Fibroblast of the aortic adventitia (primary cell): ENCODE data around the gene RMI1. TPM values are rescaled to one million over a fixed set of nuclear protein-coding genes. Genes with fewer than 3 reads are reported as not detected.
A peak's percentile ranks its signal among the peaks of the same experiment; 100 is the strongest.

Experiments
- DNase-seq: peaks from one replicate; pipeline ENCODE4 v3.0.0-alpha.2; 2010; ENCODE audit warnings: low read depth
- H3K4me3 ChIP-seq: 2 replicates; pipeline ENCODE4 v1.5.1; 2011; ENCODE audit warnings: low read depth, mild to moderate bottlenecking, control low read depth, low read length, moderate library complexity
- total RNA-seq: library from RNA; depleted of rRNA; stranded (reverse); fragments of >200 nt; gene quantifications from 2 replicates; pipeline ENCODE4 v1.2.3, GENCODE V29; 2012; ENCODE audit warnings: low replicate concordance
- TF ChIP-seq, protein P1 (sequence below): IDR thresholded peaks from 2 replicates; pipeline ENCODE4 v1.5.1; 2011; ENCODE audit warnings: mild to moderate bottlenecking, low read length, control low read depth, inconsistent platforms; ENCODE audit not compliant: insufficient read depth

RMI1 gene
- total RNA-seq, 1 donor = 17.0 TPM

DNA sequence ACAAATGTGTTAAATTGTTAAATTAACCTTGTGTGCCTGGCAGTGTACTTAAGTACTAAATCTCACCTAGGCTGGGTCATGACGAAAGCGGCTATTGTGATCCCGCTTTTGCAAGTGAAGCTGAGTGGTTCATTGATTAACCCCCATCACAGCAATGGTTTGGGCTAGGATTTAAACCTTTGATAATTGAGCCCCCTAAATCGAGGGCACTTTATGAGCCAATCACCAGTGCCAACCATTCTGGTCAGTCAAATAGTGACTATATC is 23.4 kb upstream of the RMI1 start:
- H3K4me3 ChIP-seq = peak overlapping the region; percentile 70
- no peak for DNase-seq
- TF ChIP-seq, protein P1, sequence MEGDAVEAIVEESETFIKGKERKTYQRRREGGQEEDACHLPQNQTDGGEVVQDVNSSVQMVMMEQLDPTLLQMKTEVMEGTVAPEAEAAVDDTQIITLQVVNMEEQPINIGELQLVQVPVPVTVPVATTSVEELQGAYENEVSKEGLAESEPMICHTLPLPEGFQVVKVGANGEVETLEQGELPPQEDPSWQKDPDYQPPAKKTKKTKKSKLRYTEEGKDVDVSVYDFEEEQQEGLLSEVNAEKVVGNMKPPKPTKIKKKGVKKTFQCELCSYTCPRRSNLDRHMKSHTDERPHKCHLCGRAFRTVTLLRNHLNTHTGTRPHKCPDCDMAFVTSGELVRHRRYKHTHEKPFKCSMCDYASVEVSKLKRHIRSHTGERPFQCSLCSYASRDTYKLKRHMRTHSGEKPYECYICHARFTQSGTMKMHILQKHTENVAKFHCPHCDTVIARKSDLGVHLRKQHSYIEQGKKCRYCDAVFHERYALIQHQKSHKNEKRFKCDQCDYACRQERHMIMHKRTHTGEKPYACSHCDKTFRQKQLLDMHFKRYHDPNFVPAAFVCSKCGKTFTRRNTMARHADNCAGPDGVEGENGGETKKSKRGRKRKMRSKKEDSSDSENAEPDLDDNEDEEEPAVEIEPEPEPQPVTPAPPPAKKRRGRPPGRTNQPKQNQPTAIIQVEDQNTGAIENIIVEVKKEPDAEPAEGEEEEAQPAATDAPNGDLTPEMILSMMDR = no peak

DNA sequence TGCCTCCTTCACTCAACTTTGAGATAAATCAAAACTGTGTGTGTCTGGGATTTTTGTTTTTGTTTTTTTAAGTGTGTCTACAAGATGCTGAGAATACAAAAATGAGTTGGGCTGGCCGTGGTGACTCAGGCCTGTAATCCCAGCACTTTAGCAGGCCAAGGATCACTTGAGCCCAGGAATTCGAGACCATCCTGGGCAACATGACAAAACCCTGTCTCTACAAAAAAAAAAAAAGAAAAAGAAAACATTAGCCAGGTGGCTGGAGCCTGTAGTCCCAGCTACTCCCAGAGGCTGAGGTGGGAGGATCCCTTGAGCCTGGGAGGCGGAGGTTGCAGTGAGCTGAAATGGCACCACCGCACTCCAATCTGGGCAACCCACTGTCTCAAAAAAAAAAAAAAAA is 21.5 kb upstream of the RMI1 start:
- no peak overlapping the region for H3K4me3 ChIP-seq
- TF ChIP-seq, protein P1 = no peak
- peak; percentile 84 for DNase-seq

DNA sequence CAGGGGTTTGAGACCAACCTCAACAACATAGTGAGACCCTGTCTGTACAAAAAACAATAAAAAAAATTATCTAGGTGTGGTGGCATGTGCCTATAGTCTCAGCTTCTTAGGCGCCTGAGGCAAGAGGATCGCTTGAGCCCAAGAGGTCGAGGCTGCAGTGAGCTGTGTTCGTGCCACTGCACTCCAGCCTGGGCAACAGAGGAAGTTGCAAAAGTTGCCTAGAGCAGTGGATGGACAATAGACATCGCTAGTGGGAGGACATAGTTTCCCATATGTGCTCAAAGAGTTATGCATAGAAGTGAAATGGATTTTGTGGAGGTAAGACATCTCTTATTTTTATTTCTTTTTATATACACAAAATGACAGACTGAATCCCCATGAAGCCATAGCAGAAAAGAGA is 19.6 kb upstream of the RMI1 start:
- no peak for DNase-seq
- TF ChIP-seq, protein P1 = no peak
- no peak overlapping the region for H3K4me3 ChIP-seq

DNA sequence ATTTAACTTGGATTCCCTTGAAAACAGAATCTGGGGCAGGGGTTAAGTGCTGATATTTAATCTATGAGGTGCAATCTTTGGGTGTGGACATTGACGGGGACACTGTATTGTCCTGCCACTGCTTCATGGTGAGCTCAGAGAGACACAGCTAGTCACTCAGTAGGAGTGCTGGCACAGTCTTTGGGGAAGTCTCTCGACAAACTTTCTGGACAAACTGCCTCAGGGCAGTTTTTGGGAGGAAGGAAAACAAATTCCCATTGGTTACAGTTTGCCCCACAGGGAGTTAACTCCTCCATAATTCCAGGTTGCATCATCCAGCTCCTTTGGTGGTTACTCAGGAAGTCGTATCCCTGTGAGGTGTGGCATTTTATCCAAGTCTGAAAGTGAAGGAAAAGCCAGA is 18.4 kb upstream of the RMI1 start:
- no peak overlapping the region for H3K4me3 ChIP-seq
- peak; percentile 55 for DNase-seq
- TF ChIP-seq, protein P1 = no peak

DNA sequence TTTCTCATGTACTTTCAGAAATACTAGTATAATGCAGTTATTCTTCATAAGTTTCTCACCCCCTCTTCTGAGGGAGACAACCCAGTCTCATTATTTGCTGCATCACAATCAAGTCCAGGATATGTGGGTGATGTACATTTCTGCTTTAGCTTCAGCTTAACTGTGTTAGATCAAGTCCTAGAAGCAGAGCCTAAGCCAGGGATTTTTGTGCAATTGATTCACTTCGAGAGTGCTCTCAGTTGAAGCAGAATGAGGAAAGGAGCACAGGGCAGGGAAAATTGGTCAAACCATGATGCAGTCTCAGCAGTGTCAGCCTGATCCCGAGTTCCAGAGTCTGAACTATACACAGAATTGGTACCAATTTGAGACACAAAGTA is 15.6 kb upstream of the RMI1 start:
- peak; percentile 55 for DNase-seq
- no peak overlapping the region for H3K4me3 ChIP-seq
- TF ChIP-seq, protein P1 = no peak

DNA sequence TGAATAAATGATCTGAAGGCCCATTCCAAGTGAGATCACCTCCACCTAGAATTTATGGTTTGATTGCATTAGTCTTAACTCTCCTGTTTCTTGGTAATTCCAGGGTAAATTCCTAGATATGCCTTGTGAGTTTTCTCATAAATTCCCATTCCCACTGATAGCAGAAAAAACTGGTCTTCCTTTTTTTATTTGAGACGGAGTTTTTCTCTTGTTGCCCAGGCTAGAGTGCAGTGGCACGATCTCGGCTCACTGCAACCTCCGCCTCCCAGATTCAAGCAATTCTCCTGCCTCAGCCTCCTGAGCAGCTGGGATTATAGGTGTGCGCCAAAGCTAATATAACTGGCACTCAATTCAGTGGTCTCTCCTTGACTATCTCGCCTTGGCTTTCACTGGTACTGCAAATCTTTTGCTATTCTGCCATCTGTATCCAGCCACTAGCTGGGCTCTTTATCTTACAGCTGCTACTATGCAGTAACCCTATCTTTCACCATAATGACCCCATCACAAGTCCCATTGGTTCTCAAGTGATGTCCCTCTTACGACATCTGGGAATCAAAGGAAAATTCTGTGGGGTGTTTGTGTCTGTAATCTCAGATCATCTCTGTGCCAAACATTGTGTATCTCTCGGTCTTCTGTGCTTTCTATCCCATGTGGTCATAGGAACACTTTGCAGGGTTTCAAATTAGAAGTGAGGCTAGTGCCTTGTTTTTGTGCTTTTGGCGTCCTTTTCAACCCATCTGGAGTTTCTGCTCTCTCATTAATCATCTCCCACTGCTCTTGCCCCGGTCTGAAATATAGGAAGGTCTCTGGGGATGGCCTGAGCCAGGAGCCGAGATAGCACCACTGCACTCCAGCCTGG is 15.0 kb upstream of the RMI1 start:
- peak; percentile 52 for DNase-seq
- no peak overlapping the region for H3K4me3 ChIP-seq
- TF ChIP-seq, protein P1 = no peak

DNA sequence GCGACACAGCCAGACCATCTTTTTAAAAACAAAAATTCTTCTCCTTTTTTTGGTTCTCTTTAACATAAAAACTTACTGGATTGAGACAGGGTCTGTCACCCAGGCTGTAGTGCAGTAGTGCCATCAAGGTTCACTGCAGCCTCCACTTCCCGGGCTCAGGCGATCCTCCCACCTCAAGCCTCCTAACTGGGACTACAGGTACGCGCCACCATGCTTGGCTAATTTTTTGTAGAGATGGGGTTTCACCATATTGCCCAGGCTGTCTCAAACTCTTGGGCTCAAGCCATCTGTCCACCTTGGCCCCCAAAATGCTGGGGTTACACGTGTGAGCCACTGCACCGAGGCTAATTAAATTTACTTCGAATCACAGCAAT is 14.4 kb upstream of the RMI1 start:
- TF ChIP-seq, protein P1 = no peak
- no peak overlapping the region for H3K4me3 ChIP-seq
- DNase-seq = no peak
